CD14-positive monocyte (primary cell): ENCODE results near the gene TSPAN31. TPM values are rescaled to one million over a fixed set of nuclear protein-coding genes. Genes with fewer than 3 reads are reported as not detected.

Source experiments
- DNase-seq, 3 donors: peaks; one replicate each; pipeline ENCODE4 v3.0.0-alpha.2; 2011 to 2022
- H2AFZ ChIP-seq: 2 replicates; pipeline ENCODE4 v1.6.0; 2012; ENCODE audit warnings: mild to moderate bottlenecking, low read depth, low read length, inconsistent platforms; ENCODE audit not compliant: insufficient read depth, poor library complexity, severe bottlenecking
- H3K27ac ChIP-seq, 2 donors: 1 replicate in 1 of 2; 2 replicates in 1 of 2; pipeline ENCODE4 v1.5.1; 2012 to 2013; ENCODE audit warnings: low read length in 2 of 2, control low read depth in 1 of 2, inconsistent platforms in 1 of 2, low read depth in 1 of 2, mild to moderate bottlenecking in 1 of 2
- H3K27me3 ChIP-seq, 2 donors: one replicate each; pipeline versions ENCODE4 v1.6.0 to v1.6.1; 2011 to 2013; ENCODE audit warnings: low read length in 2 of 2; ENCODE audit not compliant: control insufficient read depth in 2 of 2, insufficient read depth in 2 of 2
- H3K36me3 ChIP-seq, 2 donors: replicated peaks in 1 of 2; 1 replicate in 1 of 2; 2 replicates in 1 of 2; pipeline versions ENCODE4 v1.5.1 to v1.6.1; 2012 to 2013; ENCODE audit warnings: low read length in 2 of 2, control low read depth in 1 of 2, inconsistent platforms in 1 of 2, mild to moderate bottlenecking in 1 of 2; ENCODE audit not compliant: insufficient read depth in 2 of 2, control insufficient read depth in 1 of 2
- H3K4me1 ChIP-seq, 2 donors: 1 replicate in 1 of 2; 2 replicates in 1 of 2; pipeline versions ENCODE4 v1.5.1 to v1.6.1; 2012 to 2013; ENCODE audit warnings: low read length in 2 of 2, control low read depth in 1 of 2, inconsistent platforms in 1 of 2, mild to moderate bottlenecking in 1 of 2, moderate library complexity in 1 of 2; ENCODE audit not compliant: insufficient read depth in 2 of 2, control insufficient read depth in 1 of 2
- H3K4me2 ChIP-seq: replicated peaks from 2 replicates; pipeline ENCODE3; 2012; ENCODE audit warnings: low read length, moderate library complexity, mild to moderate bottlenecking; ENCODE audit not compliant: poor library complexity, severe bottlenecking; ENCODE audit errors: extremely low read depth
- H3K4me3 ChIP-seq, 3 experiments: fragments of 200-600 bp in 1 of 3; sonication (generic) in 1 of 3; replicated peaks in 1 of 3; 1 replicate in 2 of 3; 2 replicates in 1 of 3; pipeline ENCODE4 v1.5.1; 2011 to 2013; ENCODE audit warnings: low read length in 3 of 3, mild to moderate bottlenecking in 3 of 3, control low read depth in 2 of 3, low read depth in 2 of 3, inconsistent platforms in 1 of 3, moderate library complexity in 1 of 3
- H3K79me2 ChIP-seq: 2 replicates; pipeline ENCODE4 v1.6.0; 2012; ENCODE audit warnings: mild to moderate bottlenecking, control low read depth, inconsistent platforms, low read length, moderate library complexity; ENCODE audit not compliant: insufficient read depth
- H3K9ac ChIP-seq: 2 replicates; pipeline ENCODE4 v1.6.0; 2017; ENCODE audit warnings: low read length, mild to moderate bottlenecking; ENCODE audit not compliant: insufficient read depth, poor library complexity, severe bottlenecking
- H3K9me3 ChIP-seq, 2 donors: replicated peaks in 1 of 2; 1 replicate in 1 of 2; 2 replicates in 1 of 2; pipeline versions ENCODE4 v1.5.1 to v1.6.1; 2012 to 2013; ENCODE audit warnings: low read length in 2 of 2, control low read depth in 1 of 2; ENCODE audit not compliant: control insufficient read depth in 1 of 2, insufficient read depth in 1 of 2
- H4K20me1 ChIP-seq: 2 replicates; pipeline ENCODE4 v1.6.0; 2012; ENCODE audit warnings: mild to moderate bottlenecking, low read length, control low read depth, moderate library complexity; ENCODE audit not compliant: insufficient read depth
- H3K27ac Mint-ChIP-seq, 7 donors: one replicate each; pipeline ENCODE4 v1.8.0; 2020; ENCODE audit warnings: mild to moderate bottlenecking in 7 of 7, mixed read lengths in 7 of 7, moderate library complexity in 6 of 7, inconsistent platforms in 2 of 7
- H3K27me3 Mint-ChIP-seq, 3 donors: one replicate each; pipeline ENCODE4 v1.8.0; 2021 to 2022; ENCODE audit warnings: low read depth in 3 of 3, mild to moderate bottlenecking in 3 of 3, mixed read lengths in 3 of 3, moderate library complexity in 3 of 3, inconsistent platforms in 1 of 3
- H3K36me3 Mint-ChIP-seq, 2 donors: one replicate each; pipeline ENCODE4 v1.8.0; 2020; ENCODE audit warnings: mixed read lengths in 2 of 2, inconsistent platforms in 1 of 2, mild to moderate bottlenecking in 1 of 2
- H3K4me1 Mint-ChIP-seq: one replicate; pipeline ENCODE4 v1.8.0; 2020; ENCODE audit warnings: mild to moderate bottlenecking, mixed read lengths
- H3K4me3 Mint-ChIP-seq, 2 donors: one replicate each; pipeline ENCODE4 v1.8.0; 2020; ENCODE audit warnings: mild to moderate bottlenecking in 2 of 2, mixed read lengths in 2 of 2, moderate library complexity in 1 of 2
- H3K9me3 Mint-ChIP-seq, 7 donors: one replicate each; pipeline ENCODE4 v1.8.0; 2020 to 2022; ENCODE audit warnings: mixed read lengths in 7 of 7, mild to moderate bottlenecking in 6 of 7, moderate library complexity in 6 of 7, inconsistent platforms in 2 of 7
- CTCF ChIP-seq: fragments of 200-600 bp; IDR thresholded peaks from one replicate; pipeline ENCODE4 v1.8.0; 2022; ENCODE audit warnings: antibody characterized with exemption, mild to moderate bottlenecking
- WGBS: methylation state at CpG from one replicate; pipeline ENCODE4 v1.1.5; 2013; ENCODE audit warnings: missing lambda C conversion rate; ENCODE audit not compliant: insufficient coverage; 5-methylcytosine and 5-hydroxymethylcytosine counted together
- intact Hi-C, 2 donors: fragments of 100-400 bp; cut with micrococcal nuclease; formaldehyde crosslinking; loops; one replicate each; pipeline versions ENCODE4 v1.15.0 to v1.15.1; 2023
- polyA plus RNA-seq, 3 donors: library from polyadenylated mRNA; depleted of rRNA in 1 of 3; unstranded in 2 of 3; stranded (reverse) in 1 of 3; fragments of 300-500 nt in 2 of 3; fragments of >200 nt in 1 of 3; fragmentation: Illumina TruSeq in 2 of 3; gene quantifications; 1 replicate in 2 of 3; 2 replicates in 1 of 3; pipeline ENCODE4 v1.2.3, GENCODE V29; 2012 to 2021

The TSPAN31 gene
- polyA plus RNA-seq, 3 donors: 20.6 to 48.1 (median 43.0) TPM

GRCh38 chr12:57741844-57742738 is 2.7 kb upstream of the TSPAN31 start:
- Histone ChIP-seq H3K27me3 (no peaks in the 10 kb centered on the region), H3K4me2 (peak overlapping the region; percentile 73), H2AFZ (peak overlapping the region; percentile 78), H3K79me2 (peaks cover 26% of the 10 kb centered on the region), H3K27ac (peak overlapping the region; percentile 9 to 78), H4K20me1 (no peaks in the 10 kb centered on the region), H3K4me3 (peak overlapping the region; percentile 40 to 70 (median 52)), H3K9ac (peak overlapping the region; percentile 37), H3K4me1 (peaks cover 40 to 47% of the 10 kb centered on the region in 2 donors), H3K9me3 (no peaks in the 10 kb centered on the region), H3K36me3 (peaks cover 0 to 10% of the 10 kb centered on the region in 2 donors)
- intact Hi-C loops: loop anchor here in 1 of 2 donors (5.0 to 10.0 kb wide), 2 partner anchors 50 to 193 kb away; partner anchors contain the start of gene OS9
- peak; percentile 50 to 70 (median 61) for DNase-seq
- H3K36me3 Mint-ChIP-seq: peaks cover 8 to 9% of the 10 kb centered on the region in 2 donors
- peak overlapping the region; percentile 83 to 93 for H3K4me3 Mint-ChIP-seq
- H3K27me3 Mint-ChIP-seq: peaks cover 0 to 1% (median 0%) of the 10 kb centered on the region in 3 donors
- no peaks in the 10 kb centered on the region for H3K9me3 Mint-ChIP-seq
- TF ChIP-seq CTCF: peak; percentile 37
- WGBS: 23% methylated on average over 10 of the region's 14 CpGs
- peaks cover 53% of the 10 kb centered on the region for H3K4me1 Mint-ChIP-seq
- H3K27ac Mint-ChIP-seq: peak overlapping the region; percentile 78 to 96 (median 88)

- Histone ChIP-seq H3K27me3 (no peaks in the 10 kb centered on the region), H3K4me1 (peaks cover 40 to 47% of the 10 kb centered on the region in 2 donors), H3K9ac (no peak overlapping the region), H3K36me3 (peaks cover 11 to 25% of the 10 kb centered on the region in 2 donors), H3K79me2 (peaks cover 26% of the 10 kb centered on the region), H3K4me2 (peak overlapping the region; percentile 86), H3K9me3 (no peaks in the 10 kb centered on the region), H2AFZ (no peak overlapping the region), H3K4me3 (peak overlapping the region in 1 of 3 experiments; percentile 84), H3K27ac (peak overlapping the region in 1 of 2 donors; percentile 89), H4K20me1 (no peaks in the 10 kb centered on the region)
- TF ChIP-seq CTCF: no peak
- peaks cover 53% of the 10 kb centered on the region for H3K4me1 Mint-ChIP-seq
- peaks cover 0 to 1% (median 0%) of the 10 kb centered on the region in 3 donors for H3K27me3 Mint-ChIP-seq
- intact Hi-C loops: loop anchor here in 1 of 2 donors (5.0 to 10.0 kb wide), 2 partner anchors 51 to 191 kb away; partner anchors contain the start of gene OS9
- no peaks in the 10 kb centered on the region for H3K9me3 Mint-ChIP-seq
- no CpG with 5 or more reads among the region's 2 CpGs for WGBS
- no peak for DNase-seq
- H3K36me3 Mint-ChIP-seq: peaks cover 19 to 24% of the 10 kb centered on the region in 2 donors
- peak overlapping the region in 1 of 2 donors; percentile 89 for H3K4me3 Mint-ChIP-seq
- peak overlapping the region; percentile 92 to 97 (median 96) for H3K27ac Mint-ChIP-seq
These were observed 1.1 kb upstream of the TSPAN31 start for GRCh38 chr12:57743769-57744168.
